GM21367 (cell line): ENCODE results near the gene ZG16.

Experiments used
- ATAC-seq: cut with Tn5 transposase; IDR thresholded peaks from one replicate; pipeline ENCODE4 v1.9.1; 2021; ENCODE audit not compliant: unreplicated experiment

ZG16 gene

DNA sequence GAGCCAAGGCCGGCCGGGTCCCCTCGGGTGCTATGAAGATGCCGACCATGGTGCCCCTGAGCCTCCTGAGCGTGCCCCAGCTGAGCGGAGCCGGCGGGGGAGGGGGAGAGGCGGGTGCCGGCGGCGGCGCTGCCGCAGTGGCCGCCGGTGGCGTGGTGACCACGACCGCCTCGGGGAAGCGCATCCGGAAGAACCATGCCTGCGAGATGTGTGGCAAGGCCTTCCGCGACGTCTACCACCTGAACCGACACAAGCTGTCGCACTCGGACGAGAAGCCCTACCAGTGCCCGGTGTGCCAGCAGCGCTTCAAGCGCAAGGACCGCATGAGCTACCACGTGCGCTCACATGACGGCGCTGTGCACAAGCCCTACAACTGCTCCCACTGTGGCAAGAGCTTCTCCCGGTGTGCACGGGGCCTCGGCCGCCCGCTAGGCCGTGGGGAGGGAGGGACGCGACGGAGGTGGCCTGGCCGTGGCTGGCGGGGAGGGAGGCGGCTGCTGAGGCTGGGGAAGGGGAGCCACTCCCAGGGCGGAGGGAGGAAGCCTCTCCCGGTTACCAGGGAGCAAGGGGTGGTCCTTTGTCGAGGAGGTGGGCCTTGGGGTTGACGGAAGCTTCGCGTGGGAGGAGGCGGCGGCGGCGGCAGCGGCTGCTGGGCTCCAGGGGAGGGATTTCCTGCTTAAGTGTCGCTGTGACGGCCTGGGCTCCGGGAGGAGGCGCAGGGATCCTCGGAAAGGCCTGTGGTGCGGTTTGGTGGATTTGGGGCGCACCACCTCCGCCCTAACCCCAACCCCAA lies 29.6 kb downstream of the ZG16 start:
- no peak for ATAC-seq

DNA sequence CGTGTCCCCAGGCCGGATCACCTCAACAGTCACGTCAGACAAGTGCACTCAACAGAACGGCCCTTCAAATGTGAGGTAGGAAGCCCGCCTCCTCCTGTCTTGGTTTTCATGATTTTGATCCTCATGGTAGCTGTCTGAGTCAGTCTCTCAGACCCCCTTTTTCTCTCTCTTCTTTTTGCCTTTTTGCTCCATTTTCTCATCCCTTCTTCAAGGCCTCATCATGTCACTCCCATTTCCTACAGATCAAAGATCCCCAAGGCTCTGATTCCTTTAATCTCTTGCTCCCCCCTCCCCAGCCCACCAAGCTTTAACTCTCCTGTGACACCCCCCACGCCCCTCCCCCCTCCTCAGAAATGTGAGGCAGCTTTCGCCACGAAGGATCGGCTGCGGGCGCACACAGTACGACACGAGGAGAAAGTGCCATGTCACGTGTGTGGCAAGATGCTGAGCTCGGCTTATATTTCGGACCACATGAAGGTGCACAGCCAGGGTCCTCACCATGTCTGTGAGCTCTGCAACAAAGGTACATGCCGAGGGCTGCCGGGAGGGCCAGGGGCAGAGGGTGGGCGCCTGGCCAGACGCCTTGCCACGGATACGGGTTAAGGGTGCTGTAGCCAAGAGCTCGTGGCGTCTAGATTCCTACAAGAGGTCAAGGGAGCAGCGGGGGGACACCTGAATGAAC lies 30.3 kb downstream of the ZG16 start:
- ATAC-seq: no peak

DNA sequence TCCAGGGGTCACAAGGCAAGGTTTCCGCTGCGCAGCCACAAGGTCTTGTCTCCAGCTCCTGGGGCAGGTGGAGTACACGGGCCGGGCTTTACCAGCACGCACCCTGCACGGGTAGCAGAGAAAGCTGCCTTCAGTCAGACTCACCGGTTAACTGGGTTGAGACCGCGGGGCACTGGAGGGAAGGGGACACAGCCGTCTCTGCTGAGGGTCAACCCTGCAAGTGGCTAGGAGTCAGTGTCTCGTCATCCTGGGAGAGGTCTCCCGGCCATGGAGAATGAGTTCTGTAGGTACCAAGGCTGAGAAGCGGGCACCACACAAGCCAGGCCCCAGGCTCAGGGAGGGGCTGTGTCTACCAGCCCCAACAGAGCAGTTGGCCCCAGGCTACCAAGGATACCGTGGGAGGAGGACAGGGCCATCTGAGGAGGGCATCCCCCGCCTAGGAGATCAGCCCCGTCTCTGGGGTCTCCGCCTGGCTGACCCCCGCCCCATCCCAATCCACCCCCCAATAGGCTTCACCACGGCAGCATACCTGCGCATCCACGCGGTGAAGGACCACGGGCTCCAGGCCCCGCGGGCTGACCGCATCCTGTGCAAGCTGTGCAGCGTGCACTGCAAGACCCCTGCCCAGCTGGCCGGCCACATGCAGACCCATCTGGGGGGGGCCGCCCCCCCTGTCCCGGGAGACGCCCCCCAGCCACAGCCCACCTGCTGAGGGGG lies 31.1 kb downstream of the ZG16 start:
- no peak for ATAC-seq

DNA sequence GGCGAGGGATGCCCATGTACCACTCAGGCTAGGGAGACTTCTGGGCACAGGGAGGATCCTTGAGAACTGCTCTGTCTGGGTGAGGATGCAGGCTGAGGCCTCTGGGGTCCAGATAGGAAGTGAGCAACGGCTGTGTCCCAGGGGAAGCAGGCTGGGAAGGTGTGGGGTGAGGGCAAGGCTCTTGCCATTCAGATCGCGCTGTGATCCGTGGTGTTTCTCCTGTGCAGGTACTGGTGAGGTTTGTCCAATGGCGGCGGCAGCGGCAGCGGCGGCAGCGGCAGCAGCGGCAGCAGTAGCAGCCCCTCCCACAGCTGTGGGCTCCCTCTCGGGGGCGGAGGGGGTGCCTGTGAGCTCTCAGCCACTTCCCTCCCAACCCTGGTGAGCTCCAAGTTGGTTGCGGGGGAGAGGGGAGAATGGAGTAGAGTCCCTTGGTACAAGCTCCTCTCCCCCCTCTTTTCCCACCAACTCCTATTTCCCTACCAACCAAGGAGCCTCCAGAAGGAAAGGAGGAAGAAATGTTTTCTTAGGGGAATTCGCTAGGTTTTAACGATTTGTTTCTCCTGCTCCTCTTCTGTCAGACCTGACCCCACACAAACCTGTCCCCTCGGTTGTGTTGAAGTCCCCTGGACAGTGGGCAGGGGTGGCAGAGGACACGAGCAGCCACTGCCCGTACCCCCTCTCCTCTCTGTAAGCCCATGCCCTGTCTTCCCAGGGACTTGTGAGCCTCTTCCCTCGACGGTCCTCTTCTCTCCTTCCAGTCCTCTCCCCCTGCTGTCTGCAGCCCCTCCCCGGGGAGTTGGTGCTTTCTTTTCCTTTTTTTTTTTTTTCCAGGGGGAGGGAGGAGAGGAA lies 32.0 kb downstream of the ZG16 start:
- ATAC-seq: no peak

DNA sequence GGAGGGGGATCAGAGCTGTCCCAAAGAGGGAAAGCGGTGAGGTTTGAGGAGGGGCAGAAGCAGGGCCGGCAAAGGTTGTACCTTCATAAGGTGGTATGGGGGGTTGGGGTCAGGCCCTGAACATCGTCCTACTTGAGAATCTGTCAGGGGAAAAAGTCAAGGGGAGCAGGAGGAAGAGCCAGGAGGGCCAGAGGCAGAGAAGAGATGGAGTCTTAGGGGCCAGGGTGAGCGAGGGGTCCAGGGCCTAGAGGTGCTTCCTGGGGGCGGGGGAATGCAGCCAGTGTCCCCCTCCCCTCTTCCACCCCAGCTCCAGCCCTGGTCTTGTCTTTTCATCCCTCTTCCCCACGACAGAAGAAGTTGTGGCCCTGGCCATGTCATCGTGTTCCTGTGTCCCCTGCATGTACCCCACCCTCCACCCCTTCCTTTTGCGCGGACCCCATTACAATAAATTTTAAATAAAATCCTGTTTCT lies 32.7 kb downstream of the ZG16 start:
- ATAC-seq: no peak

DNA sequence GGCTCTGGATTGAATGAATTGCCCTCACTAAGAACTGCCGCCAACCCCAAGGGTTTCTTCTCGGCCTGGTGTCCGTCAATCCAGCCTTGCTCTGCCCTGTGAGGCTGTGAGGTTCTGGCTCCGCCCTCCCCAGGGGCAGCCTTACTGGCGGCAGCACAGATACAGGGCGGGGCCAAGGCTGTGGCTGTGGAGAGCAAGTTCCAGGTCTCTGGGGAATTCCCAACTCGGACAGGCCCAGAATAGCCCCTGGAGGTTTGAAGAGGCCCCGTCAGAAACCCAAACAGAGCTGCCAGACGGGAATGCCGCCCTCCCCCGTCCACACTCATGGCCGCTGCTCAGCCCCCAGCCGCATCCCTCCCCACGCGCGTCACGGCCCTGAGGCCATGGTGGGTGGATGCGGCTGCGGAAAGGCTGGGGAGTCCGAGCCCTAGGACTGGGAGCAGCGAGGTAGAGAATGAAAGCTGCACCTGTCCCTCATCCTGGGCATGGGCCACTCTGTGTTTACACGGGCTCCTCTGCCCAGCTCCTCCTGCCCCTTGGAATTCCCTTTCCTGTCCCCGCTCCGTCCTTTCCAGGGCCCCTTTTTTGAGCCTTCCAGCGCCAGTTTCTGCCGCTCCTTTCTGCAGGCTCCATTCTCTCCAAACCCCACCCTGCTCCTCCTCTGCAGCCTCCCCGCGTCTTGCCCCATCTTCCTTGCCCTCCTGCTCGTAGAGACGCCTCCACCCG lies 33.3 kb downstream of the ZG16 start:
- ATAC-seq: peak; percentile 27

DNA sequence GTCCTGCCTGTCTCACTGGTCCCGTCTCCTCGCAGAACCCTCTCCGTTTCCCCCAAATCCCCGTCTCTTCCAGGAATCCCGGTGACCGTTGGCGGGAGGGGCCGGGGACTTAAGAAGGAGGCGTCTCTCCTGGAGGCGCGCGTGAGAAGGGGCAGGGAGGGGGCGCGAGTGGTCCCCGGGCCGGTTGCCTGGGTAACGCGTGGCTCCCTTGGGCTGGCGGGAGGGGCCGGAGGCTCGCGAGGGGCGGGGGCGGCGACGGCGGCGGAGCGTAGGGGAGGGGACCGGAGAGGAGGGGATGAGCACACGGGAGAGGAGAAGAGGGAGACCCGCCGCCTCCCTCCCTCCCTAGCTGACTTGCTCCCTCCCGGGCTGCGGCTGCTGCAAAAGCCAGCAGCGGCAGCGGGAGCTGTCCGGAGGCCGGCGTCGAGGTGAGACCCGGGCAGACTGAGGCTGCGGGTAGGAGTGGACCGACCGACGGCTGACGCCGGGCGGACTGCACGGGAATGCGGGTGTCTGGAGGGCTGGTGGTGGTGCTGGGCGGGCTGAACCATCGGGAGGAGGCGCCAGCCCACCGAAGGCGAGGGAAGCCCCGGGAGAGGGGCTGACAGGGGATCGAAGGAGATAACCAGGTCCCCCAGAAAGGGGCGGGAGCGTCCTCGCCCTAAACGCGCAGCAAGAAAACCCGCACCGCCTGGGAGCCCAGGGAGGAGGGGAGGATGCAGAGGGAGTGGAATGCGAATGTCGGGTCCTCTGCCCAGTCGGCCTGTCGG lies 34.0 kb downstream of the ZG16 start, which contains the start of gene PRRT2:
Gene PRRT2 (plus strand): TSS at position 298 of the 770 bp plus-strand sequence. CDS start 862 bp downstream, outside the sequence.
- no peak for ATAC-seq

DNA sequence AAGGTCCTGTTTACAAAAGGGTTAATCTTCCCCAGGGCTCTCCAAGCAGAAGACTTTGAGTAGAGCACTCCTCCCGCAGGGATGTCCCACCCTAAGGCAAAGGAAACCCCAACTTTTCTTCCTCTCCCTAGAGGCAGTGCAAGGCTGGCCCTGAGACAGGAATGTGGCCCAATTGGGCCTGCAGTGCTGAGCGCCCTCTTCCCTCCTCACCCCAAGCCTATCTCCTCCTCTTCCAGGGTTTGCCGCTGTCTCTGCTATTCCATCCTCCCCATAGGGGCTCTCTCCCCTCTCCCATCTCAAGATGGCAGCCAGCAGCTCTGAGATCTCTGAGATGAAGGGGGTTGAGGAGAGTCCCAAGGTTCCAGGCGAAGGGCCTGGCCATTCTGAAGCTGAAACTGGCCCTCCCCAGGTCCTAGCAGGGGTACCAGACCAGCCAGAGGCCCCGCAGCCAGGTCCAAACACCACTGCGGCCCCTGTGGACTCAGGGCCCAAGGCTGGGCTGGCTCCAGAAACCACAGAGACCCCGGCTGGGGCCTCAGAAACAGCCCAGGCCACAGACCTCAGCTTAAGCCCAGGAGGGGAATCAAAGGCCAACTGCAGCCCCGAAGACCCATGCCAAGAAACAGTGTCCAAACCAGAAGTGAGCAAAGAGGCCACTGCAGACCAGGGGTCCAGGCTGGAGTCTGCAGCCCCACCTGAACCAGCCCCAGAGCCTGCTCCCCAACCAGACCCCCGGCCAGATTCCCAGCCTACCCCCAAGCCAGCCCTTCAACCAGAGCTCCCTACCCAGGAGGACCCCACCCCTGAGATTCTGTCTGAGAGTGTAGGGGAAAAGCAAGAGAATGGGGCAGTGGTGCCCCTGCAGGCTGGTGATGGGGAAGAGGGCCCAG lies 34.9 kb downstream of the ZG16 start:
- no peak for ATAC-seq

DNA sequence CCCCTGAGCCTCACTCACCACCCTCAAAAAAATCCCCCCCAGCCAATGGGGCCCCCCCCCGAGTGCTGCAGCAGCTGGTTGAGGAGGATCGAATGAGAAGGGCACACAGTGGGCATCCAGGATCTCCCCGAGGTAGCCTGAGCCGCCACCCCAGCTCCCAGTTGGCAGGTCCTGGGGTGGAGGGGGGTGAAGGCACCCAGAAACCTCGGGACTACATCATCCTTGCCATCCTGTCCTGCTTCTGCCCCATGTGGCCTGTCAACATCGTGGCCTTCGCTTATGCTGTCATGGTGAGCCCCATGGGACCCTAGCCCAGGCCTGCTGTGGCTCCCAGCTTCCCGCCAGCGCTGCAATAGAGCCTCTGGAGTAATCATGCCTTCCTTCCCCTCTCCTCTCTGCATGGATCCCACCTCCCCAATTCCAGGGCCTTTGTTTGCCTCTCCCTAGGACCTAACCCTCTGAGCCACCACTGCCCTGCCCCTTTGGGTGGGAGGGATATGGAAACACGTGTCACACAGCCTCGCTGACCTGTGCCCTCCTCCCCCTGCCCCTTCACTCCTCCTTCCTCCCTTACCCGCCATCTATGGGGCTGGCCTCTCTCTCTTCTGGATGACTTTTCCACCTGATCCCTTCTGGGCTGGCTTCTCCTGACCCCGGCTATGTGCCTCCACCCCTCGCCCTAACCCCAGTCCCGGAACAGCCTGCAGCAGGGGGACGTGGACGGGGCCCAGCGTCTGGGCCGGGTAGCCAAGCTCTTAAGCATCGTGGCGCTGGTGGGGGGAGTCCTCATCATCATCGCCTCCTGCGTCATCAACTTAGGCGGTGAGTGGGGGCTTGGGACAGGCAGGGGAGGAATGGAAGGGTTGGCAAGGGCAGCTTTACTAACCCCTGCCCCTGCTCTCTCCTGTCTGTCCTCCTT lies 35.8 kb downstream of the ZG16 start:
- ATAC-seq: no peak

DNA sequence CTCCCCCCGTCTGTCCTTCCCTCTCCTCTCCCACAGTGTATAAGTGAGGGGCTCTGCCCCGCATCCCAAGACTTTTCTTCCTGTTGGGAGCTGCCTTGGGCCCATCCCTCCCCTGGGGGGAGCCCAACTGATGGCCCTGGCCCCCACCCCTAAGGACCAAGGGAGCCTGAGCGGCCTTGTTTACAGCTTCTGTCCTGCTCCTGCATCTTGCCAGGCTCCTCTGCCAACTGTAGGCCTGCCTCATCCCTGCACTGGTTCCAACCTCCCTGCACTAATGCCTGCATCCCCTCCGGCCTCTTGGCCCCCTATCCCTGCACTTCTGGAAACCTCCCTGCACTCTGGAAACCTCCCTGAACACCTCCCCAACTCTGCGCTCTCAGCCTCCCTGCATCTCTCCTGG lies 36.5 kb downstream of the ZG16 start:
- ATAC-seq: no peak

DNA sequence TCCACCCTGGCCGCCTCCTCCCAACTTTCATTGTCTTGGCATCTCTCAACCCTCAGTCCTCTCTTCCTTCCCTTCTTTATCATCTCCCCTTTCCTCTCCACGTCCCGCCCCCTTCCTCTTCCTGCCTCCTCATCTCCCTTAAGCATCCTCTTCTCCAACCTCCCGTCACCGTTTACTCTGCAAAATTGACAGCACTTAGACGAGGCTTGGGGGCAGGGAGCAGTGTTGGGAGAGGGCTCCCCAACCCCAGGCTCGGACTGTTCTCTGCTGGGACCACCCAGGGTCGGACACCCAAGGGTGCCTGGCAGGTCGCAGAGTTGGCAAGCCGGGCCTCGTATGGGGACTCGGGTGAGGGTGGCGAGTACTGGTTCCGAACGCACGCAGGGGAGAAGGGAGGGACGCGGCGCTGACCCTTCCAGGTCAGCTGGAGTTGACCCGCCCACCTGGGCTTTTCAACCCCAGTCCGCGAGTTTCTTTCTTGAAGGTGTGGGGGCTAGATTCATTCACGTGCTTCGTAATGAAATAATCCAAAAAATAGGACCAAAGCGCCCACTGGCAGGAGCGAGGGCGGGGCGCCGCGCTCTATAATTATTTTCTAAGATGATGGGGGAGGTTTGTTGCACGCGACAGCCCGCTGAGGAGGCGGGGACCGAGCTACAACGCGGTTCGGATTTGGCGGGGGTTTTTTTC lies 37.1 kb downstream of the ZG16 start:
- ATAC-seq: no peak

DNA sequence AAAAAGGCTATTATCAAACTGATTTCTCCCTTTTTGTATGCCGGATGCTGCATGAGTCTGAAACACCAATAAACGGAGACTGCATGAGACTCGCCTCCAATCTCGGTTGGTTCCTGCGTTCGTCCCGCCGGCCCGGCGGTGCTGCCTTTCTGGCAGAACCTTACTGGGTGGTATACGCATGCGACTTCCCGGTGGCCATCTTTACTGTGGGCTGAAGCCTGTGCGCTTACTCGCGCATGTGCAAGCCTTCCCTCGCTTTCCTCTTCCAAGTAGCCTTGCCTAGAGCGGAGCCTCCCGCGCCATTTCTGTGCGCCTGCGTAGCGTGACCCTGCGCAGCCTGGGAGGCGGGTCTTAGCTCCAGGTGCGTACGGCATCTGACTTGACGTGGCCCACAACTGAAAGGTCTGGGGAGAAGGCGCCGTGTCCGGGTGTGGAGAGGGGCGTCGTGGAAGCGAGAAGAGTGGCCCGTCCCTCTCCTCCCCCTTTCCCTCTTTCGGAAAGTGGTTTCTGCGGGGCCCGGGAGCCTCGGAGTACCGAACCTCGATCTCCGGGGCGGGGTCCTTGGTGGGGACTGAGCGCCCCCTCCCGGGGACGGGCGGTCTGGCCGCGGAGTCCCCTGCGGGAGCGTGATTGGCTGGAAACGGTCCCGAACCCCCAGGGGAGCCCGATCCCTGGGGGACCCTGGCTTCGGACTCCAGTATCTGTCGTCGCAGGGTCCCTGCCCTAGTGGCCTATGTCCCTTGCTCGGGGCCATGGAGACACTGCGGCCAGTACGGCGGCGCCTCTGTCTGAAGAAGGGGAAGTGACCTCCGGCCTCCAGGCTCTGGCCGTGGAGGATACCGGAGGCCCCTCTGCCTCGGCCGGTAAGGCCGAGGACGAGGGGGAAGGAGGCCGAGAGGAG lies 38.0 kb downstream of the ZG16 start, which contains the start of gene PAGR1:
Gene PAGR1 (plus strand): TSS at position 360 of the 901 bp plus-strand sequence. CDS start 374 bp downstream, at position 734.
- ATAC-seq: peak; percentile 45

DNA sequence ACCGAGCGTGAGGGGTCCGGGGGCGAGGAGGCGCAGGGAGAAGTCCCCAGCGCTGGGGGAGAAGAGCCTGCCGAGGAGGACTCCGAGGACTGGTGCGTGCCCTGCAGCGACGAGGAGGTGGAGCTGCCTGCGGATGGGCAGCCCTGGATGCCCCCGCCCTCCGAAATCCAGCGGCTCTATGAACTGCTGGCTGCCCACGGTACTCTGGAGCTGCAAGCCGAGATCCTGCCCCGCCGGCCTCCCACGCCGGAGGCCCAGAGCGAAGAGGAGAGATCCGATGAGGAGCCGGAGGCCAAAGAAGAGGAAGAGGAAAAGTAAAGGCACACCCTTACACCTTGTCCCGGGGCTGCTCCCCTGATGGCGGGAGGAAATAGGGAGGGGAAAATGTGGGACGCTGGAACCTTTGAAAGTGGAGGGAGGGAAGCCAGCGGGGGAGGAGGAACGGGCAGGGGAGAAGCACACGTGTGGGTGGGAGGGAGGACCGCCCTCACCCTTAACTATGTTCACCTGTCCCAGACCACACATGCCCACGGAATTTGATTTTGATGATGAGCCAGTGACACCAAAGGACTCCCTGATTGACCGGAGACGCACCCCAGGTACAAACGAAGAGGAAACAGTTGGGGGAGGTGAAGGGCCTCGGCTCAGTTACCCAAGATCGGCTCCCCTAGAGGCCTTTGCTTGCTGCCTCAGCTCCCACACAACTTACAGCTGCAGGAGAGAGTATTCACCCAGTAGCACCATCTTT lies 38.8 kb downstream of the ZG16 start:
- ATAC-seq: peak; percentile 11

DNA sequence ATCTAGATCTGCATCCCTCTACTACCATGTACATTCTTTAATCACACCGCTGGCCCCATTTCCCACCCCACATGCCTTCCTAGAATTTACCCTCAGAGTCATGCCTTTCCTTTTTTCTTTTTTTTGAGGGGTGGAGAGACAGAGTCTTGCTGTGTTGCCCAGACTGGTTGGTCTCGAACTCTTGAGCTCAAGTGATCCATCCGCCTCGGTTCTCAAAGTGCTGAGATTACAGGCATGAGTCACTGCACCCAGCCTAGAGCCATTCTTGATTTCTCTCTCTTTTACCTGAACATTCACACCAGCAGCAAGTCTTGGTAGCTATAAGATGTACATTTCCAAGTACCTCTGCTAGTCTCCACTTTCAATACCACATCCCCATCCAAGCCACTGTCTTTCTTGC lies 40.0 kb downstream of the ZG16 start:
- ATAC-seq: no peak

DNA sequence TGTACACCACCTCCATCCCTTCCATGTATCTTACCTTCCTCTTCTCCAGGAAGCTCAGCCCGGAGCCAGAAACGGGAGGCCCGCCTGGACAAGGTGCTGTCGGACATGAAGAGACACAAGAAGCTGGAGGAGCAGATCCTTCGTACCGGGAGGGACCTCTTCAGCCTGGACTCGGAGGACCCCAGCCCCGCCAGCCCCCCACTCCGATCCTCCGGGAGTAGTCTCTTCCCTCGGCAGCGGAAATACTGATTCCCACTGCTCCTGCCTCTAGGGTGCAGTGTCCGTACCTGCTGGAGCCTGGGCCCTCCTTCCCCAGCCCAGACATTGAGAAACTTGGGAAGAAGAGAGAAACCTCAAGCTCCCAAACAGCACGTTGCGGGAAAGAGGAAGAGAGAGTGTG lies 41.5 kb downstream of the ZG16 start:
- no peak for ATAC-seq
